Neural cell (in vitro differentiated cells): ENCODE results near the gene TAAR9. TPM values are rescaled to one million over a fixed set of nuclear protein-coding genes. Genes with fewer than 3 reads are reported as not detected.

Experiments used
- H2AFZ ChIP-seq: fragments of 200-600, 300-800 bp; sonication (generic), shearing (Covaris generic); 2 replicates; pipeline ENCODE4 v1.6.0; 2014; ENCODE audit warnings: low read depth, mild to moderate bottlenecking, antibody characterized with exemption, low read length, moderate library complexity
- H3F3A ChIP-seq: fragments of 200-600 bp; shearing (Covaris generic); 2 replicates; pipeline ENCODE4 v1.6.1; 2016; ENCODE audit warnings: mild to moderate bottlenecking, moderate library complexity, mixed read lengths, antibody characterized with exemption, low read length; ENCODE audit not compliant: insufficient read depth, poor library complexity, severe bottlenecking
- H3K27ac ChIP-seq: fragments of 200-600, 300-800 bp; sonication (generic), shearing (Covaris generic); 2 replicates; pipeline ENCODE4 v1.5.1; 2014; ENCODE audit warnings: mild to moderate bottlenecking, low read length, moderate library complexity
- H3K27me3 ChIP-seq: fragments of 300-800, 200-600 bp; sonication (generic), shearing (Covaris generic); 2 replicates; pipeline ENCODE4 v1.6.0; 2014; ENCODE audit warnings: mild to moderate bottlenecking, low read depth, low read length, moderate library complexity; ENCODE audit not compliant: insufficient read depth
- H3K36me3 ChIP-seq: fragments of 300-800, 200-600 bp; sonication (generic), shearing (Covaris generic); 2 replicates; pipeline ENCODE4 v1.5.1; 2014; ENCODE audit warnings: mild to moderate bottlenecking, antibody characterized with exemption, low read length, moderate library complexity; ENCODE audit not compliant: insufficient read depth
- H3K4me2 ChIP-seq: fragments of 300-800, 200-600 bp; sonication (generic), shearing (Covaris generic); 2 replicates; pipeline ENCODE4 v1.6.0; 2014; ENCODE audit warnings: mild to moderate bottlenecking, low read length
- H3K4me3 ChIP-seq: fragments of 300-800, 200-600 bp; sonication (generic), shearing (Covaris generic); 2 replicates; pipeline ENCODE4 v1.5.1; 2014; ENCODE audit warnings: mild to moderate bottlenecking, low read length, moderate library complexity
- H3K79me2 ChIP-seq: fragments of 200-600 bp; shearing (Covaris generic); replicated peaks from 2 replicates; pipeline ENCODE4 v1.6.0; 2014; ENCODE audit warnings: mild to moderate bottlenecking, low read length, moderate library complexity; ENCODE audit not compliant: insufficient read depth
- H3K9ac ChIP-seq: fragments of 300-800, 200-600 bp; sonication (generic), shearing (Covaris generic); 2 replicates; pipeline ENCODE4 v1.6.1; 2016; ENCODE audit warnings: mild to moderate bottlenecking, low read length, mixed read lengths
- H3K9me2 ChIP-seq: fragments of 200-600 bp; shearing (Covaris generic); 2 replicates; pipeline ENCODE4 v1.6.1; 2016; ENCODE audit warnings: mild to moderate bottlenecking, low read length, mixed read lengths; ENCODE audit not compliant: insufficient read depth
- H3K9me3 ChIP-seq: fragments of 200-600, 300-800 bp; sonication (generic), shearing (Covaris generic); 2 replicates; pipeline ENCODE4 v1.6.1; 2016; ENCODE audit warnings: mild to moderate bottlenecking, mixed run types, low read length, moderate library complexity, mixed read lengths
- H4K20me1 ChIP-seq: fragments of 200-600 bp; shearing (Covaris generic); 2 replicates; pipeline ENCODE4 v1.6.1; 2016; ENCODE audit warnings: mild to moderate bottlenecking, mixed run types; ENCODE audit not compliant: insufficient read depth
- EP300 ChIP-seq: fragments of 450-650 bp; conservative IDR thresholded peaks from 2 replicates; pipeline ENCODE4 v1.6.1; 2014; ENCODE audit warnings: antibody characterized with exemption, mild to moderate bottlenecking, moderate library complexity; ENCODE audit not compliant: poor library complexity, severe bottlenecking
- EZH2 ChIP-seq: fragments of 200-600, 300-800 bp; shearing (Covaris generic), sonication (generic); IDR thresholded peaks from 2 replicates; pipeline ENCODE4 v1.6.1; 2014; ENCODE audit warnings: antibody characterized with exemption, low read length, borderline replicate concordance, mild to moderate bottlenecking; ENCODE audit not compliant: insufficient read depth, poor library complexity, severe bottlenecking
- MXI1 ChIP-seq: fragments of 450-650 bp; conservative IDR thresholded peaks from 2 replicates; pipeline ENCODE4 v1.6.1; 2014; ENCODE audit warnings: antibody characterized with exemption, mild to moderate bottlenecking; ENCODE audit not compliant: poor library complexity, severe bottlenecking
- POLR2AphosphoS5 ChIP-seq: IDR thresholded peaks from 2 replicates; pipeline ENCODE4 v1.6.1; 2012
- RAD21 ChIP-seq: fragments of 450-650 bp; conservative IDR thresholded peaks from 2 replicates; pipeline ENCODE4 v1.6.1; 2014; ENCODE audit warnings: antibody characterized with exemption, mild to moderate bottlenecking, moderate library complexity
- REST ChIP-seq: IDR thresholded peaks from 2 replicates; pipeline ENCODE4 v1.6.1; 2012; ENCODE audit warnings: borderline replicate concordance
- SMC3 ChIP-seq: fragments of 450-650 bp; conservative IDR thresholded peaks from 2 replicates; pipeline ENCODE4 v1.6.1; 2014; ENCODE audit warnings: antibody characterized with exemption, mild to moderate bottlenecking, moderate library complexity; ENCODE audit not compliant: poor library complexity
- TAF1 ChIP-seq: IDR thresholded peaks from 2 replicates; pipeline ENCODE4 v1.6.1; 2012; ENCODE audit warnings: low read depth
- polyA plus RNA-seq: library from polyadenylated mRNA; depleted of rRNA; stranded (reverse); fragments of >200 nt; gene quantifications from 2 replicates; pipeline ENCODE4 v1.2.3, GENCODE V29; 2014
- TF ChIP-seq, protein P1 (sequence below): fragments of 450-650 bp; IDR thresholded peaks from 2 replicates; pipeline ENCODE4 v1.5.1; 2014; ENCODE audit warnings: antibody characterized with exemption, mild to moderate bottlenecking, moderate library complexity; ENCODE audit not compliant: poor library complexity, severe bottlenecking

The TAAR9 gene
- polyA plus RNA-seq, 1 donor from 2014 or later: not detected

- no peak overlapping the region for H3K27ac ChIP-seq
- H4K20me1 ChIP-seq: no peaks in the 10 kb centered on the region
- no peak for TF ChIP-seq EP300
- no peak for TF ChIP-seq SMC3
- no peak for TF ChIP-seq REST
- no peak for TF ChIP-seq EZH2
- no peak for TF ChIP-seq TAF1
- no peak for TF ChIP-seq MXI1
- TF ChIP-seq, protein P1, sequence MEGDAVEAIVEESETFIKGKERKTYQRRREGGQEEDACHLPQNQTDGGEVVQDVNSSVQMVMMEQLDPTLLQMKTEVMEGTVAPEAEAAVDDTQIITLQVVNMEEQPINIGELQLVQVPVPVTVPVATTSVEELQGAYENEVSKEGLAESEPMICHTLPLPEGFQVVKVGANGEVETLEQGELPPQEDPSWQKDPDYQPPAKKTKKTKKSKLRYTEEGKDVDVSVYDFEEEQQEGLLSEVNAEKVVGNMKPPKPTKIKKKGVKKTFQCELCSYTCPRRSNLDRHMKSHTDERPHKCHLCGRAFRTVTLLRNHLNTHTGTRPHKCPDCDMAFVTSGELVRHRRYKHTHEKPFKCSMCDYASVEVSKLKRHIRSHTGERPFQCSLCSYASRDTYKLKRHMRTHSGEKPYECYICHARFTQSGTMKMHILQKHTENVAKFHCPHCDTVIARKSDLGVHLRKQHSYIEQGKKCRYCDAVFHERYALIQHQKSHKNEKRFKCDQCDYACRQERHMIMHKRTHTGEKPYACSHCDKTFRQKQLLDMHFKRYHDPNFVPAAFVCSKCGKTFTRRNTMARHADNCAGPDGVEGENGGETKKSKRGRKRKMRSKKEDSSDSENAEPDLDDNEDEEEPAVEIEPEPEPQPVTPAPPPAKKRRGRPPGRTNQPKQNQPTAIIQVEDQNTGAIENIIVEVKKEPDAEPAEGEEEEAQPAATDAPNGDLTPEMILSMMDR: no peak
- TF ChIP-seq POLR2AphosphoS5: no peak
- TF ChIP-seq RAD21: no peak
Measured at GRCh38 chr6:132491303-132491702, 46.8 kb upstream of the TAAR9 start.

GRCh38 chr6:132491881-132492280 is 46.2 kb upstream of the TAAR9 start:
- H3K4me3 ChIP-seq: no peak overlapping the region
- H3K9me2 ChIP-seq: no peaks in the 10 kb centered on the region
- no peaks in the 10 kb centered on the region for H3F3A ChIP-seq
- H3K79me2 ChIP-seq: peaks cover 6% of the 10 kb centered on the region
- no peaks in the 10 kb centered on the region for H4K20me1 ChIP-seq
- no peaks in the 10 kb centered on the region for H3K36me3 ChIP-seq
- no peaks in the 10 kb centered on the region for H3K27me3 ChIP-seq
- H2AFZ ChIP-seq: no peak overlapping the region
- no peak overlapping the region for H3K9ac ChIP-seq
- no peak overlapping the region for H3K27ac ChIP-seq
- no peak overlapping the region for H3K4me2 ChIP-seq
- H3K9me3 ChIP-seq: no peaks in the 10 kb centered on the region
- TF ChIP-seq TAF1 (no peak), REST (no peak), SMC3 (no peak), EZH2 (no peak), MXI1 (no peak), EP300 (no peak), RAD21 (no peak), POLR2AphosphoS5 (no peak)
- TF ChIP-seq, protein P1: no peak

More at GRCh38 chr6:132491303-132491702, 46.8 kb upstream of the TAAR9 start:
- no peaks in the 10 kb centered on the region for H3K9me3 ChIP-seq
- no peaks in the 10 kb centered on the region for H3K36me3 ChIP-seq
- H3K9me2 ChIP-seq: no peaks in the 10 kb centered on the region
- H3K4me3 ChIP-seq: no peak overlapping the region
- H3K27me3 ChIP-seq: no peaks in the 10 kb centered on the region
- no peak overlapping the region for H2AFZ ChIP-seq
- no peak overlapping the region for H3K4me2 ChIP-seq
- H3F3A ChIP-seq: no peaks in the 10 kb centered on the region
- H3K9ac ChIP-seq: no peak overlapping the region
- peaks cover 6% of the 10 kb centered on the region for H3K79me2 ChIP-seq
